Liver (tissue), 9 donors: Measurements from ENCODE around the gene TPSD1. TPM values are rescaled to one million over a fixed set of nuclear protein-coding genes. Genes with fewer than 3 reads are reported as not detected.

Experiments
- DNase-seq: peaks from one replicate; pipeline ENCODE4 v3.0.0-alpha.2; 2017; ENCODE audit warnings: low spot score
- H3K27ac ChIP-seq, 2 donors: one replicate each; pipeline ENCODE4 v1.7.0; 2013; ENCODE audit warnings: inconsistent platforms in 2 of 2, low read length in 2 of 2, control low read depth in 1 of 2, low read depth in 1 of 2, mild to moderate bottlenecking in 1 of 2
- H3K27me3 ChIP-seq, 4 donors: one replicate each; pipeline versions ENCODE4 v1.6.1 to v1.7.0; 2013; ENCODE audit warnings: low read length in 3 of 4, inconsistent platforms in 1 of 4, mild to moderate bottlenecking in 1 of 4, moderate library complexity in 1 of 4; ENCODE audit not compliant: control insufficient read depth in 4 of 4, insufficient read depth in 4 of 4
- H3K36me3 ChIP-seq, 4 donors: one replicate each; pipeline versions ENCODE4 v1.6.1 to v1.7.0; 2013; ENCODE audit warnings: low read length in 3 of 4, mild to moderate bottlenecking in 3 of 4, low read depth in 1 of 4, moderate library complexity in 1 of 4; ENCODE audit not compliant: control insufficient read depth in 4 of 4, insufficient read depth in 3 of 4
- H3K4me1 ChIP-seq, 4 donors: one replicate each; pipeline versions ENCODE4 v1.6.1 to v1.7.0; 2013; ENCODE audit warnings: low read length in 3 of 4, mild to moderate bottlenecking in 3 of 4, moderate library complexity in 1 of 4; ENCODE audit not compliant: control insufficient read depth in 4 of 4, insufficient read depth in 4 of 4
- H3K4me3 ChIP-seq, 3 donors: one replicate each; pipeline versions ENCODE4 v1.6.1 to v1.7.0; 2013; ENCODE audit warnings: low read length in 3 of 3, control low read depth in 1 of 3, low read depth in 1 of 3, mild to moderate bottlenecking in 1 of 3
- H3K9ac ChIP-seq, 2 donors: one replicate each; pipeline ENCODE4 v1.7.0; 2013; ENCODE audit warnings: low read length in 2 of 2, mild to moderate bottlenecking in 2 of 2, moderate library complexity in 2 of 2, control low read depth in 1 of 2, low read depth in 1 of 2
- H3K9me3 ChIP-seq, 4 donors: one replicate each; pipeline versions ENCODE4 v1.6.1 to v1.7.0; 2013; ENCODE audit warnings: low read length in 3 of 4; ENCODE audit not compliant: control insufficient read depth in 4 of 4
- ATF3 ChIP-seq: IDR thresholded peaks from 2 replicates; pipeline ENCODE4 v1.6.1; 2016; ENCODE audit warnings: antibody characterized with exemption
- CTCF ChIP-seq: fragments of 150-350 bp; IDR thresholded peaks from 2 replicates; pipeline ENCODE4 v1.5.1; 2017; ENCODE audit warnings: improper control_type of control experiment, low read depth, low read length; ENCODE audit not compliant: missing input control
- EGR1 ChIP-seq, 2 donors: IDR thresholded peaks; 2 replicates each; pipeline ENCODE4 v1.6.1; 2016 to 2018; ENCODE audit warnings: antibody characterized with exemption in 2 of 2, low read depth in 2 of 2
- FOXA1 ChIP-seq: IDR thresholded peaks from 2 replicates; pipeline ENCODE4 v1.6.1; 2016; ENCODE audit warnings: antibody characterized with exemption
- FOXA2 ChIP-seq: IDR thresholded peaks from 2 replicates; pipeline ENCODE4 v1.6.1; 2016; ENCODE audit warnings: antibody characterized with exemption
- GABPA ChIP-seq, 2 donors: IDR thresholded peaks in 1 of 2; conservative IDR thresholded peaks in 1 of 2; 2 replicates each; pipeline ENCODE4 v1.6.1; 2016; ENCODE audit warnings: antibody characterized with exemption in 2 of 2, mild to moderate bottlenecking in 1 of 2, moderate library complexity in 1 of 2
- HNF4A ChIP-seq, 2 donors: conservative IDR thresholded peaks; 2 replicates each; pipeline ENCODE4 v1.6.1; 2016; ENCODE audit warnings: antibody characterized with exemption in 2 of 2, mild to moderate bottlenecking in 2 of 2
- HNF4G ChIP-seq: IDR thresholded peaks from 2 replicates; pipeline ENCODE4 v1.6.1; 2016; ENCODE audit warnings: antibody characterized with exemption
- JUND ChIP-seq, 2 donors: IDR thresholded peaks; 2 replicates each; pipeline ENCODE4 v1.6.1; 2016; ENCODE audit warnings: antibody characterized with exemption in 2 of 2
- MAX ChIP-seq: IDR thresholded peaks from 2 replicates; pipeline ENCODE4 v1.6.1; 2016; ENCODE audit warnings: antibody characterized with exemption
- NR2F2 ChIP-seq: IDR thresholded peaks from 2 replicates; pipeline ENCODE4 v1.6.1; 2016; ENCODE audit warnings: antibody characterized with exemption
- RAD21 ChIP-seq, 2 donors: IDR thresholded peaks; 2 replicates each; pipeline ENCODE4 v1.6.1; 2016; ENCODE audit warnings: antibody characterized with exemption in 2 of 2, mild to moderate bottlenecking in 2 of 2
- REST ChIP-seq: IDR thresholded peaks from 2 replicates; pipeline ENCODE4 v1.6.1; 2016; ENCODE audit warnings: antibody characterized with exemption, mild to moderate bottlenecking
- RXRA ChIP-seq, 2 donors: IDR thresholded peaks; 2 replicates each; pipeline ENCODE4 v1.6.1; 2017 to 2018; ENCODE audit warnings: antibody characterized with exemption in 2 of 2, mild to moderate bottlenecking in 1 of 2
- SP1 ChIP-seq: IDR thresholded peaks from 2 replicates; pipeline ENCODE4 v1.6.1; 2018; ENCODE audit warnings: antibody characterized with exemption, mild to moderate bottlenecking
- TAF1 ChIP-seq: conservative IDR thresholded peaks from 2 replicates; pipeline ENCODE4 v1.6.1; 2016; ENCODE audit warnings: antibody characterized with exemption, mild to moderate bottlenecking
- YY1 ChIP-seq: IDR thresholded peaks from 2 replicates; pipeline ENCODE4 v1.6.1; 2016; ENCODE audit warnings: antibody characterized with exemption, mild to moderate bottlenecking
- ZBTB33 ChIP-seq: IDR thresholded peaks from 2 replicates; pipeline ENCODE4 v1.6.1; 2016; ENCODE audit warnings: antibody characterized with exemption
- WGBS: extraction: QIAGEN DNeasy Blood & Tissue Kit; methylation state at CpG from one replicate; pipeline ENCODE4 v1.1.7; 2013; 5-methylcytosine and 5-hydroxymethylcytosine counted together
- polyA plus RNA-seq, 2 donors: library from polyadenylated mRNA; stranded (reverse) in 1 of 2; unstranded in 1 of 2; fragments of 200-250 nt in 1 of 2; fragments of >200 nt in 1 of 2; fragmentation: Nextera tagmentation in 1 of 2; extraction: Ambion mirVana in 1 of 2; gene quantifications; one replicate each; pipeline versions ENCODE4 v1.2.1 to v1.2.3, GENCODE V29; 2013 to 2015
- total RNA-seq, 2 donors: library from RNA; depleted of rRNA; stranded (reverse); fragments of >200 nt; gene quantifications; one replicate each; pipeline ENCODE4 v1.2.3, GENCODE V29; 2014
- donor health status: healthy.
- donor health status: healthy.
- donor health status: healthy.
- donor health status: healthy.
- donor health status: healthy.

The TPSD1 gene
- total and polyA plus RNA-seq, 4 donors, result 0.28 to 0.40 TPM; not detected in 2

GRCh38 chr16:1287982-1288670, 32.3 kb downstream of the TPSD1 start:
- Histone ChIP-seq H3K27me3 (no peaks in the 10 kb centered on the region), H3K4me1 (peaks cover 9 to 25% (median 15%) of the 10 kb centered on the region in 4 donors), H3K36me3 (no peaks in the 10 kb centered on the region), H3K9me3 (no peaks in the 10 kb centered on the region), H3K4me3 (no peak overlapping the region), H3K9ac (no peak overlapping the region), H3K27ac (no peak overlapping the region)
- 63% methylated on average over 40 of the region's 40 CpGs for WGBS
- no peak for TF ChIP-seq RAD21 (IDR thresholded peaks at IDR 0.05)
- TF ChIP-seq EGR1 (IDR thresholded peaks at IDR 0.05; ENCODE audit: low read depth in 2 of 2), result no peak
- no peak for TF ChIP-seq RXRA (IDR thresholded peaks at IDR 0.05)
- TF ChIP-seq MAX, result no peak
- no peak for TF ChIP-seq YY1
- TF ChIP-seq FOXA1, result no peak
- TF ChIP-seq GABPA (IDR thresholded peaks at IDR 0.05 in 1 of 2, conservative IDR thresholded peaks at IDR 0.05 in 1 of 2), result no peak
- no peak for TF ChIP-seq SP1
- TF ChIP-seq FOXA2, result no peak
- no peak for TF ChIP-seq NR2F2
- no peak for DNase-seq

- peaks cover 9 to 25% (median 15%) of the 10 kb centered on the region in 4 donors for H3K4me1 ChIP-seq
- no peaks in the 10 kb centered on the region for H3K36me3 ChIP-seq
- TF ChIP-seq MAX (no peak), ZBTB33 (no peak), HNF4G (no peak), HNF4A (conservative IDR thresholded peaks at IDR 0.05) (no peak), JUND (IDR thresholded peaks at IDR 0.05) (no peak), NR2F2 (no peak), GABPA (IDR thresholded peaks at IDR 0.05 in 1 of 2, conservative IDR thresholded peaks at IDR 0.05 in 1 of 2) (no peak), EGR1 (IDR thresholded peaks at IDR 0.05; ENCODE audit: low read depth in 2 of 2) (no peak), SP1 (no peak), CTCF (no peak), FOXA2 (no peak), FOXA1 (no peak), RAD21 (IDR thresholded peaks at IDR 0.05) (no peak), YY1 (no peak), RXRA (IDR thresholded peaks at IDR 0.05) (no peak), ATF3 (no peak), TAF1 (no peak), REST (no peak)
- H3K9me3 ChIP-seq, result no peaks in the 10 kb centered on the region
- H3K27me3 ChIP-seq, result no peaks in the 10 kb centered on the region
- no peak overlapping the region for H3K27ac ChIP-seq
- H3K9ac ChIP-seq, result no peak overlapping the region
- H3K4me3 ChIP-seq, result no peak overlapping the region
- no peak for DNase-seq
- WGBS, result 59% methylated on average over 20 of the region's 20 CpGs
These were observed 33.1 kb downstream of the TPSD1 start for GRCh38 chr16:1288813-1289476.
